Mucosa of descending colon (tissue), 3 donors: ENCODE measurements around the gene PNLIPRP2. TPM values are rescaled to one million over a fixed set of nuclear protein-coding genes. Genes with fewer than 3 reads are reported as not detected.

Experiments
- ATAC-seq: fragments of 200-7000 bp; cut with Tn5 transposase; one replicate; pipeline ENCODE4 v1.9.1; 2020; ENCODE audit warnings: mild to moderate bottlenecking, moderate library complexity
- DNase-seq, 3 donors: peaks; one replicate each; pipeline ENCODE4 v3.0.0-alpha.2; 2020
- H3K36me3 ChIP-seq: fragments of 200-600 bp; one replicate; pipeline ENCODE4 v1.8.0; 2021; ENCODE audit warnings: low read depth, mild to moderate bottlenecking
- H3K4me1 ChIP-seq: fragments of 200-600 bp; one replicate; pipeline ENCODE4 v1.8.0; 2021; ENCODE audit warnings: low read depth, mild to moderate bottlenecking
- H3K4me3 ChIP-seq: fragments of 200-600 bp; one replicate; pipeline ENCODE4 v1.8.0; 2021; ENCODE audit warnings: mild to moderate bottlenecking
- H3K9me3 ChIP-seq: fragments of 200-600 bp; one replicate; pipeline ENCODE4 v1.8.0; 2021; ENCODE audit warnings: mild to moderate bottlenecking
- CTCF ChIP-seq: fragments of 200-600 bp; IDR thresholded peaks from one replicate; pipeline ENCODE4 v1.8.0; 2022; ENCODE audit warnings: antibody characterized with exemption, mild to moderate bottlenecking
- intact Hi-C, 2 donors: fragments of 100-400 bp; cut with DNase I in 1 of 2; cut with micrococcal nuclease in 1 of 2; formaldehyde crosslinking; loops; one replicate each; pipeline versions ENCODE4 v1.11.0 to v1.11.1; 2022; cut with DNase I, micrococcal nuclease
- total RNA-seq, 3 donors: library from RNA; stranded (reverse); fragmentation: NEBNext Ultra II Directional in 2 of 3; extraction: Animal tissue kit (Norgen Biotek cat#: 25700) in 2 of 3; gene quantifications; one replicate each; pipeline versions ENCODE4 v1.2.1 to v1.2.4, GENCODE V29; 2021 to 2023
- donor health status: DM: no; HTN: no; CAD: no; lungs with moderate emphysema.
- donor health status: DM: no; HTN: no; CAD: no.
- donor health status: DM: no; HTN: yes; CAD: no.

PNLIPRP2 gene
- total RNA-seq, 3 donors from 2014 or later: 2.8 to 8.9 (median 2.8) TPM

- Histone ChIP-seq H3K4me1 (no peaks in the 10 kb centered on the region), H3K36me3 (no peaks in the 10 kb centered on the region), H3K4me3 (no peak overlapping the region), H3K9me3 (no peaks in the 10 kb centered on the region)
- intact Hi-C loops: no loop called here
- TF ChIP-seq CTCF: no peak
- ATAC-seq (no peak), DNase-seq (no peak)
These were observed 54.2 kb downstream of the PNLIPRP2 start for GRCh38 chr10:116674901-116675423.

DNA sequence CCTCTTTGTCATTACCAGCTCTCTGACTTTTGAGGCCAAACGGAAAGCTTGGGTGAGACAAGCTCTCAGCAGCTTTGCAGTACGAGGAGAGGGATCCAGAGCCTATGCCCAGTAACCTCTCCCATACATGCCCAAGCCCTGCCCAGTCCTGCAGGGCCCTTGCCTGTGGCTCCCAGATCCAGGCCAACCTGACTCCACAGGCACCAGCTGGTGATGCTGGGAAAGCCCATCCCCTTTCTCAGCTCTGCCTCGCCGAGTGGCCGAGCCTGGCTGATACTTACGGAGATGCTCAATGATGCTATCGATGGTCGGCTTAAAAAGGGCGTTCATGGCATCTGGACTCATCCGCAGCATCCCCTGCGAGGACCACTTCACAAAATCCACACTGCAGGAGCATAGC, 55.4 kb downstream of the PNLIPRP2 start:
- ATAC-seq: no peak
- Histone ChIP-seq H3K36me3 (no peaks in the 10 kb centered on the region), H3K9me3 (no peaks in the 10 kb centered on the region), H3K4me3 (no peak overlapping the region), H3K4me1 (no peaks in the 10 kb centered on the region)
- DNase-seq: no peak
- intact Hi-C loops: no loop called here
- no peak for TF ChIP-seq CTCF

GRCh38 chr10:116676633-116677032, 55.9 kb downstream of the PNLIPRP2 start:
- H3K4me1 ChIP-seq: no peaks in the 10 kb centered on the region
- TF ChIP-seq CTCF: no peak
- H3K9me3 ChIP-seq: no peaks in the 10 kb centered on the region
- intact Hi-C loops: no loop called here
- H3K36me3 ChIP-seq: no peaks in the 10 kb centered on the region
- H3K4me3 ChIP-seq: no peak overlapping the region
- DNase-seq: no peak
- ATAC-seq: no peak

- no peaks in the 10 kb centered on the region for H3K36me3 ChIP-seq
- intact Hi-C loops: no loop called here
- H3K4me3 ChIP-seq: no peak overlapping the region
- H3K9me3 ChIP-seq: no peaks in the 10 kb centered on the region
- ATAC-seq (no peak), DNase-seq (no peak)
- TF ChIP-seq CTCF: no peak
- H3K4me1 ChIP-seq: no peaks in the 10 kb centered on the region
These were observed 58.6 kb downstream of the PNLIPRP2 start for GRCh38 chr10:116679351-116679750.

DNA sequence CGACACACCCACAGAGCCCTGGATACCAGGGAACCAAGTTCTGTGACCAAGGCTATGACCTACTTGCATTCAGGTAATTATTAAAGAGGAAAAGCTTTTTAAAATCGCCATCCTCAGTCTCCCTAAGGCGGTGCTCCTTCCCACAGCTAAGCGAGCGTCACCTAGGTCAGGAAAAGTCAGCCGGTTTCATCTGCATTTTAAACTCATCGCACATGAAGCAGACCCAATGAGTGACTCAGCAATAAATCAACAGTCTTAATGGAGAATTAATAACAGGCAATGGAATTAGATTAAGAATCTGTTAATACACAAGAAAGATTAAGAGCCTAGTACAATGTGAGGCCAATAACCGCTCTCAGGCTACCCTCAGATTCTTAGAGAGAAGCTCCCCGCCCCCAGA, 62.4 kb downstream of the PNLIPRP2 start:
- intact Hi-C loops: loop anchor here (5.0 kb wide), 1 partner anchor 104 kb away; no protein-coding TSS in a partner anchor
- no peak for ATAC-seq

More for the DNA sequence above, 62.4 kb downstream of the PNLIPRP2 start:
- Histone ChIP-seq H3K4me3 (no peak overlapping the region), H3K4me1 (no peaks in the 10 kb centered on the region), H3K9me3 (no peaks in the 10 kb centered on the region), H3K36me3 (no peaks in the 10 kb centered on the region)
- DNase-seq: no peak
- no peak for TF ChIP-seq CTCF
